ENCODE results near the gene SLC5A6.
A peak's percentile ranks its signal among the peaks of the same experiment; 100 is the strongest.

Gene SLC5A6

DNA sequence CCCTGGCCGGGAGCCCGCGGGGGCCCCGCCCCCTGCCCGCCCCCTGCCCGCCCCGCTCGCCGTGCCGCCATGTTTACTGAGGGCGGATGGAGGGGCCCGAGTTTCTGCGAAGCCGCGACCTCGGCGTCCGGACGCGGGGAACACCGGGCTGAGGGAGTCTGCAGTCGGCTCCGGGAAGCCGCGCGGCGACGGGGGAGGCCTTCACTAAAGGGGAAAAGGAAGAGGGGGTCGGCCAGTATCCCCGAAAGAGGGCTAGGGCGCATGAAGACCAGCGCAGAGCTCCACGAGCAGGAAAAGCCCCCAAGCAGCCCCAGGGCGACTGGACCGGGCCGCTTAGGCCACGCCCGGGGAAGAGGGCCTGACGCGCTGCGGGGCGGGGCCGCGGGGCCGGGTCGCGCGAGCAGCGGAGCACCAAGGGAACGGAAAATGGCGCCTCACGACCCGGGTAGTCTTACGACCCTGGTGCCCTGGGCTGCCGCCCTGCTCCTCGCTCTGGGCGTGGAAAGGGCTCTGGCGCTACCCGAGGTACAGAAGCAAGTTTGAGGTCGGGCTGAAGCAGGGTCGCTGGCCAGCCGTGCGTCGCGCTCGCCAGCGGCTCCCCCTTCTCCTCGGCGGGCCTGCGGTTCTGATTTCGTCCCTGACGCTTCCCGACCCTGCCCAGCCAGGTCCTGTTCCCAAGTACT, at the start of gene SLC5A6, which contains the start of gene ATRAID:
Gene SLC5A6 (minus strand): TSS at position 326 of the 683 bp plus-strand sequence. CDS start 4,618 bp downstream, outside the sequence.
Gene ATRAID (plus strand): TSS at position 99 of the 683 bp plus-strand sequence. CDS start 328 bp downstream, at position 427.
- DNase-seq: peak; percentile 80 to 87

DNA sequence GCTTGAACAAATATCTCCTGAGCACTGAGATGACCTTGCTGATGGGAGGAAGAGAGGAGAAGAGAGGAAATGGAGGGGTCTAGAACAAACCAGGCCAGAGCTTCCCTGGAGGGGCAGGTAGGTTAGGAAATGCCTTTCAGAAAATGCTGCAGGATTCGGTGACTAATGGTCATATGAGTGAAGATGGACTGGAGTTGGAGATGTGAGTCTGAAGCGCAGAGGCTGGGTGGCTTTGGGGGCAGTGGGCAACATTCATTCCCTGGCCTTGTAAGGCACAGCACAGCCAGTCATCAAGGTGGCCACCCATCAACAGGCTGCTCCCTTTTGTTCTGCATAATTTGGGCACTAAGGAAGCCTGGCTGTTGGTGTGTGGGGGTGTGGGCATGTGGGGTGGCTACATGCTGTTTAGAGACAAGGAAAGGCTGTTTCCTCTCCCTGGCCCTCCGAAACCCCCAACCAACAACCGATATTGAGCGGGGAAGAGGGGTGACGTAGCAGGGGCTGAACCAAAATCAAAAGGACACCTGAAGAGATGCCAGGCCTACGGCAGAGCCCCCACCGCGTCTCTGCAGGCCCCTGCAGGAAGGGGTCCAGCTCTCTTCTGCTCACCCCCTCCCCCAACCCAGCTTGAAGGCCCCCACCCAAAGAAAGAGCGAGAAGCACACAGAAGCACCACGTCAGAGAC, 49.3 kb upstream of the SLC5A6 start:
- no peak for DNase-seq

DNA sequence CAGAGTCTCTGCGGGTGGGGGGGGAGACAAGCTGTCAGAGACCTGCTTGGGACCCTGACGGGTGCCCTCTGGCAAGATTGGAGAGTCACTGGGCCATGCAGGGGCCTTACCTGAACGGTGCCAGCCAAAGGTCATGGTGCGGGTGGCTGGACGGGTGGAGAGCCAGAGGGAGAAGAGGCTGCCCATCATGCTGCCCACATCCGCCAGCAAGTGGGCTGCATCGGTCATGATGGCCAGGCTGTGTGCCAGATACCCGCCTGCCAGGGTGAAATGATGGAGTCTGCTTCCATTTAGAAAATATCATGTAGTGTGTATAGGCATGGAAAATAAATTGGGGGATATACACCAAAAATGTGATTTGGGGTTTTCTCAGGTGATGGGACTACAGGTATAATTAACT, 46.0 kb upstream of the SLC5A6 start:
- no peak for DNase-seq

DNA sequence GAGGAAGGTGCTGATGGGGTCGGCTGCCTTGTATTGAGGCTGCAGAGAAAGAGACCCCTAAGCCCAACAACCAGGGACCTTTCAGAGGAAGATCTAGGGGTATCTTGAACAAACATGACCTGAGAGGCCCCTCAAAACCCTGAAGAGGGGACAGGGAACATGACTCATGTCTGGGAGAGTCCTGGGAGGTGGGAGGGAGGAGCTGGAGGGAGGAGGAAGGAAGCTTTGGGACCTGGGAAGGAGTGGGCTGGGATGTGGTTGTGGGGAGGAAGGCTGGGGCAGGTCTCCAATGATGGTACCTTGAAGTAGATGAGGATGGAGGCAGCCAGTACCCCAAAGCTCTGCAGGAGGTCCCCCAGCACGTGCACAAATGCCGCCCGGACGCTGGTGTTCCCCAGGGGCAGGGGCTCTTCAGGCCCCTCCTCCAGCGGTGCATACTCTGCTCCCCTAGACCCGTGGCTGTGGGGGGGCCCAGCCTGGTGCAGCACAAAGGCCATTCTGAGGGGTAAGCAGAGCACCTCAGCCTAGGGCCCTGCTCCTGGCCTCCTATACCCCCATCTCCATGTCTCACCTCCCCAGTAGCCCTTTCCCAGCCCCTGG, 44.9 kb upstream of the SLC5A6 start:
- no peak for DNase-seq

DNA sequence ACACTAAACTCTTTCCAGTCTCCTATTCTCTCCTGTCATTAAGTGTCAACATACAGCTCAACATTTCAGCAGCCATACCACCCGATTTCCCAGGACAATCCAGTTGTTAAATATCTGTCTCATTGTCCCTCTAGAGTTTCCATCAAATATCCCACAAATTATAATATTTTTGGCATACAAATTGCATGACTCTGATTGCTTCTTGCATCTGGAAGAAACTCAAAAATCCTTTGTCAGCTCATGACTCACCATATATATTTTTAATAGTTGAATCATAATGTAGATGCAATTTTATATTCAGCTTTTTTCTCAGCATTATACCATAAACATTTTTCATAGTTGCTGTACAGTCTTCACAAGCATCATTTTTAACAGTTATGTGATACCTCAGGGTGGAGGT, 43.6 kb upstream of the SLC5A6 start:
- no peak for DNase-seq

DNA sequence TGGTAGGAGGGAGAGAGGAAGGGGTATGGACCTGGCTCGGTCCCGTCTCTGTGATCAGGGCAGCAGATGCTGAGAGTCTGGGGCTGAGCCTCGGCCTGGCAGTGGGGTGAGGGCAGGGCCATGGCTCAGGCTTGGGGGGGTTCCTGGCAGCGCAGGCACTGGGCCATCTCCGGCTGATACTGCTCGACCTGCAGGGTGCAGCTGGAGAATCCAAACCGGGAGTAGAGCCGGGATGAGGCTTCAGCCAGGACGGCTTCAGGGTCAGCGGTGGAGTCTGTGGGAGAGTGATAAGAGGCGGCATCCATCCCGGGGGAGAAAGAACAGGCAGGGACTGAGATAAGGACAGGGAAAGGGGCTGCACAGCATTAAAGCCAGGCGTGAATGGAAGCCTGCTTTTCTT, 43.1 kb upstream of the SLC5A6 start:
- DNase-seq: no peak

DNA sequence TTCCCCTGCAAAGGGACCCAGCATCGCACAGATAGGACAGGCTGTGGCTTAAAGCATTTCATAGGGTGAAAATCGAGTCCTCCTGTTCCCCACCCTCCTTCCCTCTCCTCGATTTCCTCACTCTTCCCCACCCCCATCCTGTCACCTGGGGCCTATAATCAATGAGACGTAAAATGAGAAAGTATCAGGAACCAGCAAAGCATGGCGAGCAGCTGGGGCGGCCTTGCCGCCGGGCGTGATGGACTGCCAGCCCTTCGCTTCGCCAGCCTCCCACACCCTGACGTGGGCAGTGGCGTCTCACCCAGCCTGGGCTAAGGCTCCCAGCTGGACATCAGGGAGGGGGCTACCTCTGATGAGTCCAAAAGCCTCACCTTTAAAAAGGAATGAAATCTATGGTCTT, 39.7 kb upstream of the SLC5A6 start:
- no peak for DNase-seq

DNA sequence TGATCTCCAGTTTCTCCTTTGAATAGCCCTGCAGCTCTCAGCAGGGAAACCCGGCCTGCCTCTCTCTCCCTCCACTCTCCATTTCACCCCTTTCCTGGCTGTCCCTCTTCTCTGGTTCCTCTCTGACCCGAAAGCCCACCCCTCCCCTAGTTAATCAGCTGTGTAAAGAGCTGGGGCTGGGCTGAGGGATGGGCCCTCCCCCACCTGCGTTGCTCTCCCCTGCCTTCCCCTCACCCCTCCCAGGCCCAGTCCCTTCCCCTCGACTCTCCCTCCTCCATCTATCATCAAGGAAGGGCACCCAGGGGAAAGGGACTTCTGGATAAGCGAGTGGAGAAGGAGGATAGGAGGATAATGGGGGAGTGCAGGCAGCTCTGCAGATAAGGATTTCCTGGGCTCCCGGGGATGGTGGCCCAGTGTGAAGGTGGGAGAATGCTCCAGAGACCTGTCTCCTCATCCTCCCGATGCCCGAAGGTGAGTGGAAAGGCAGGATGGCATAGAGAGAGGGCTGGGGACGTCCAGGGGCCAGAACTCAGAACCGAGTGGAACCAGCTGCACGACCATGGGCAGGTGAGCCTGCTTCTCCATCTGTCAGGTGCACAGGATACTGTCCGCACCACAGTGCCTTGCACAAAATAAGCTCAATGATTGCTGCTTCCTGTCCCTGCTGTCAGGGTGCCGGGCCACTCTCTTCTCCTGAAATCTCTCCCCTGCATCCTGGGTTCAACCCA, 38.7 kb upstream of the SLC5A6 start:
- DNase-seq: no peak

DNA sequence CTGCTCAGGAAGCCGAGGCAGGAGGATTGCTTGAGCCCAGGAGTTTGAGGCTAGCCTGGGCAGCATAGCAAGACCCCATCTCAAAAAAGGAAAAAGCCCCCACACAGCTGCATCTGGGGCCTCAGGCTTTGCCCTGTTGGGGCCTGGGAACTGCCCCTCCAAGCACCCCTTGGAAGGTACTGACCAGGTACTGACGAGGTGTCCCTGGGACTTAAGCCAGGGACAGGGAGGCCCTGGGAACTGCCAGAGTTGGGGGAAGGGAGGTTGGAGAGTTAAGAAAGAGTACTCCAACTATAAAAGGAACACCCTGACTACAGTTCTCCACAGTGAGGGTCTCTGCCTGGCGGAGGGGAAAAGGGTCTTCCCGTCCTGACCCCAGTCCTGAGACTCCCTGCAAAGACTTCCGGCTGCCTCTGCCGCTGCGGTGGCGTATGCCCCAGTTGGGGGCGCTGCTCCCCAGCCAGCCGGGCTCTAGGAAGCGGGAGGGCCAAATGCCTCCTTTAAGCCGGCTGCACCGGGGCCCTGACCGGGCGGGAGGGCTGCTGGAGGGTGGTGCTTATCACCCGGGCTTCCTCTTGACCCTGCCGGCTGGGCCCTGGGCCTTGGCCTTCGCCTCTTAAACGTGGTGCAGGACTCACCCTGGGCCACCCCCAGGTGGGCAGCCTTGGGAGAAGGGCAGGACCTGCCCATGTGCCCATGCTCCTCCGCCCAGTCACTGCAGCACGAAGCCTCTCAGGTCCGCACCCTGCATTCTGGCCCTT, 38.0 kb upstream of the SLC5A6 start:
- DNase-seq: peak; percentile 38 to 72

DNA sequence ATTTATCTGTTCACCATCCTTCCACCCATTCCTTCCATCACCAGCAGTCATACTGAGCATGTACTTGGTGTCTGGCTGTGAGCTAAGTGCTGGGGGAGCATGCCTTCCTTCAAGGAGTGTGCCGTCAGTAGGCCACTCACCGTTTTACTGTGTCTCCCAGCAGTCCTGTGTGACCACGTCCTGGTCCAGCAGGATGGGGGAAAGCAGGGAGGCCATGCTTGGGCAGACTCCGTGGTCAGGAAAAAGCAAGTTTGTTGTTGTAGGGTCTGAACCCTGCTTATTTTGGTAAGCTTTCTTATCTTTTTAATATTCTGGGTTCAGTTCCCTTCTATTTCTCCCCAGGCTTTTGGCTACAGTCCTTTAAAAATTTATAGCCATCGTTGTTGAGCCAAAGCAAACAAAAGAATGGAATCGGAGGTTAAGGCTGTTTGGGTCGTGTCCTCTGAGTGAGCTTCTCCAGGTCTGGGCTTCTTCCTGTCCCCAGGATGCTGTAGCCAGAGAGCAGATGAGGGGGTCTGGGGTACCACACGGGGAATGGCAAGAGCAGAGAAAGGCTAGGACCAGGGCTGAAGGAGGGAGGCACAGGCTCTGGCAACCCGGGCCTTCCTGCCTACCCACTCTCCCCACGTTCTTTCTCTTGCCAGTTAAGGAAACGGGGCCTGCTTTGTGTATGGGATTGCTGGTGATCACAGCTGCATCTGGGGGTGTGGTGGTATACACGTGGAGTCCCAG, 37.3 kb upstream of the SLC5A6 start:
- no peak for DNase-seq

DNA sequence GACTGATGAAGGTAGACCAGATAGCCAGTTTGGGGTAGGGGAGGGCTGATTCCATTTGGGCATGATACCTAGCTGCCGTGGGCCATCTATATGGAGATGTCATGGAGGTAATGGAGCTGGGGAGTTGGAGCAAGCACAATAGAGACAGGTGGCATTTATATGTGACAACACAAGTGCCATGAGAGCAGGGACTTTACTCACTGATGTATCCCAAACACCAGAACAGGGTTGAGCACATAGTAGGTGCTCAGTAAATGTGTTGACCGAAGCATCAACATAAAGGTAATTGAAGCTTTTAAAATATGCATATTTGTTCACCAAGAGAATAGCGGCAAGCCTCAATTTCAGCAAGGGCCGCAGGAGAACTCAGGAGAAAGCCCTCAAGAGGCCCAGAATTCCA, 35.8 kb upstream of the SLC5A6 start:
- DNase-seq: no peak

DNA sequence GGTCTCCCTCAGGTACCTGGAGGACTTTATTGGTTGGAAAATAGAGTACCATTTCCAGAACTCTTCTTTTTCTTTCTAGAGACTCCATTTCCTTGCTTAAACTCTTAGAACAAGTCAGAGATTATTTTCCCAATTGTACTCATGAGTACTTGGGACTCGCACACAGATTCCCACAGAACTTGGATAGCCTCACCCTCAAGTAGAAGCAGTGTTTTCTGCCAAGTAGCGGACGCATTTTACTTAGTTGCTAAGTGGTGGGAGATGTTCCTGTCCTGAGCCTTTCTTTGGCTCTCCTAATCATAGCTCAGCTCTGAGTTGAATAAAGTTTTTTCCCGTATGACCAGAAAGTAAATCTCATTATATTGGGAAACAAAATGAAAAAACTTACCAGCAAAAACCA, 33.6 kb upstream of the SLC5A6 start:
- no peak for DNase-seq

DNA sequence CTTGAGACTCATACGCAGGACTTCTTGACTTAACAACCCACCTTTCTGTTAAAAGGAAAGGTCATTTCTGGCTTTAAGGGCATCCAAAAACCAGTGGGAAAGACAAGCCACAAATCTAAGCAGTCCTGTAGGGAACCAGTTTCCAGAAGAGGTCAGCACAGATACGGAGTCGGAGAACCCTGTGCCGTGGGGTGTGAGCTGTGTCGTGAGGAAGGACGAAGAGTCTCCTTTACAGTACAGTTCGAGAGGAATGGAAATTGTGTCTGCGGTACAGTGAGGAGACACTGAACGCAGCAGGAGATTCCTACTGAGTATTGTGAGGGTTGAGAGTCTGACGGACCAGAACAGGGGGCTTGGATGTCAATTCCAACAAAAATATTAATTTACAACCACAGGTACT, 33.0 kb upstream of the SLC5A6 start:
- no peak for DNase-seq

DNA sequence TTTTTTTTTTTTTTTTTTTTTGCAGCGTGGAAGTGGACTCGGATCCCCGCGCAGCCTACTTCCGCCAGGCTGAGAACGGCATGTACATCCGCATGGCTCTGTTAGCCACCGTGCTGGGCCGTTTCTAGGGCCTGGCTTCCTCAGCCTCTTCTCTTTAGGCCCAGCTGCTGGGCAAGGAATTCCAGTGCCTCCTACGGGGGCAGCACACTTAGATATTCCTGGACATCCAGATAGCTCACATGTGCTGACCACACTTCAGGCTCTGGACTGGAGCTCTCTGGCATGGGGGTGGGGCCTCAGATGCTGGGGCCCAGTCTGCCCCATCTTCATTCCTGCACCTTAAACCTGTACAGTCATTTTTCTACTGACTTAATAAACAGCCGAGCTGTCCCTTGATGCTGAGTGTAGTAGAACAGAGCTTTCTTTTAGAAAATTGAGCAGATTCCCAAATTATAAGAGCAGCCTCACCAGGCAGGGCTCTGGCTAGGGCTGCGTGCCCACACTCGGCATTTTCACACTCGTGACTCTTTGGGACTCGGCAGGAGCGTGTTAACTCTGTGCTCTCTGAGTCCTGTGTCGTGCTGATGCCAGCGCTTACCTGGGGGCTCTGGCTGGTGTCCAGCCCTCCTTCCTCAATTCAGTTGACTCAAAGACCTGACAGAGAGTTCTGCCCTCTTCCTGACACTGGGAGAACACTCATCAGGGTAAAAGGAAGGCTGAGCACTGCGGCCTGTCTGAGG, 31.5 kb upstream of the SLC5A6 start:
- no peak for DNase-seq

DNA sequence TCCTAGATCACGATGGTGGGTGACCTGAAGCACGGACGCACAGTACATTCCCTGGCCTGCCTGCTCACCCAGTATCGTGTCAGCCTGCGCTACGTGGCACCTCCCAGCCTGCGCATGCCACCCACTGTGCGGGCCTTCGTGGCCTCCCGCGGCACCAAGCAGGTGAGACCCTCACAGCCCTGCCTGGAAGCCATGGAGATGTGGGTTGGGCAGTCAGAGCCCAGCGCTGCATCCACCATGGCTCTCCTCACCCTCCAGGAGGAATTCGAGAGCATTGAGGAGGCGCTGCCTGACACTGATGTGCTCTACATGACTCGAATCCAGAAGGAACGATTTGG, 30.5 kb upstream of the SLC5A6 start:
- no peak for DNase-seq

DNA sequence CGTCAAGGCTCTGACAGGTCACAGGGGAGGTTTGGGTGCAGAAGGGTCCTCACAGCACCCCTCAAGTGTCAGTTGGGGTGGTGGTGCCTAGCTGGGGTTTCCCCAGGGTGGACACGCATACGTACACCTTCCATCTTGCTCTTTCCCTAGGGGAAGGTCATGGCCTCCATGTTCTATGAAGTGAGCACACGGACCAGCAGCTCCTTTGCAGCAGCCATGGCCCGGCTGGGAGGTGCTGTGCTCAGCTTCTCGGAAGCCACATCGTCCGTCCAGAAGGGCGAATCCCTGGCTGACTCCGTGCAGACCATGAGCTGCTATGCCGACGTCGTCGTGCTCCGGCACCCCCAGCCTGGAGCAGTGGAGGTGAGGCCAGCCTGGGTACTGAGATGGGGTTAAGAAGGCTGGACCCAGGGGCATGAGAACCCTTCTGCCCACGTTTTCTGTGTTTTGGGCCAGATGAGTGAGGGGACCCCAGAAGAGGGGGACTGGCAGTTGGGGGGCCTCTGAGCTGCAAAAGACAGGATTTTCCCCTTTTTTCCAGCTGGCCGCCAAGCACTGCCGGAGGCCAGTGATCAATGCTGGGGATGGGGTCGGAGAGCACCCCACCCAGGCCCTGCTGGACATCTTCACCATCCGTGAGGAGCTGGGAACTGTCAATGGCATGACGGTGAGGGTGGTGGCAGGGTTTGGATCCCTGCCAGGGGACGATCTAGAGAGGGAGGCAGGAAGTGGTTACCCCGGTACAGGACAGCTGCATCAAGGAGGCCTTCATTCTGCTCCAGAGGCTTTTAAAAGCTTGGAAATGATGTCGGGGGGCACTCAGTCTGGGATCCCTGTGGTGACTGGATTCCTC, 29.9 kb upstream of the SLC5A6 start:
- DNase-seq: no peak

DNA sequence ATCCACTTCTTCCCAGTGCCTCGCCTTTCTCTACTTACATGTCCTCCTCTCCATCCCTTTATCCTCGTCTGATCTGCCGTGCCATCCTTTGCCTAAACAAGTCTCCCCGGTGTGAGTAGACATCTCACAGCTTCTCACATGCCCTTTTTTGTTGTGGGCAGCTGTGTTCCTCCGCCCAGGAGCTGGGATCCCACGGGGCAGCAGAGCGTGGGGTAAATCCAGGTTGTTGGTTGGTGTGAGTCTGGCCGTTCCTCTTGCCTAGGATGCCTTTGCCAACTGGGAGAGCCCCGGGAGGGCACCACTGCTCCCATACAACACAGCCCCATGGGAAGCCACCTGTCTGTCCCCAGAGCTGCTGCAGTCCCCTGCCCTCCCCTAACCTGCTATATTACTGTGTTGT, 28.3 kb upstream of the SLC5A6 start:
- no peak for DNase-seq

DNA sequence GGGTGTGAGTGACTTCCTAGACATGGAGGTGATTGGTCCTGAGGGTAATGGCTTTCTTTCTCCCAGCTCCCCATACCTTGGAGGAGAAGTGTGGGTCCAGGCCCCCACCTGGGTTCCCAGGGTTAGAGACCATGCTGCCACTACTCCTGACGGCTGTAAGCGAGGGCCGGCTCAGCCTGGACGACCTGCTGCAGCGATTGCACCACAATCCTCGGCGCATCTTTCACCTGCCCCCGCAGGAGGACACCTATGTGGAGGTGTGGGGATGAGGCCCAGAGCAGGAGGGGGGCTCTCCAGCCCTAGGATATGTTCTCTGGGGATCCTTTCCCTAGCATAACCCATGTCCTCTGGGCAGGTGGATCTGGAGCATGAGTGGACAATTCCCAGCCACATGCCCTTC, 26.9 kb upstream of the SLC5A6 start:
- no peak for DNase-seq

DNA sequence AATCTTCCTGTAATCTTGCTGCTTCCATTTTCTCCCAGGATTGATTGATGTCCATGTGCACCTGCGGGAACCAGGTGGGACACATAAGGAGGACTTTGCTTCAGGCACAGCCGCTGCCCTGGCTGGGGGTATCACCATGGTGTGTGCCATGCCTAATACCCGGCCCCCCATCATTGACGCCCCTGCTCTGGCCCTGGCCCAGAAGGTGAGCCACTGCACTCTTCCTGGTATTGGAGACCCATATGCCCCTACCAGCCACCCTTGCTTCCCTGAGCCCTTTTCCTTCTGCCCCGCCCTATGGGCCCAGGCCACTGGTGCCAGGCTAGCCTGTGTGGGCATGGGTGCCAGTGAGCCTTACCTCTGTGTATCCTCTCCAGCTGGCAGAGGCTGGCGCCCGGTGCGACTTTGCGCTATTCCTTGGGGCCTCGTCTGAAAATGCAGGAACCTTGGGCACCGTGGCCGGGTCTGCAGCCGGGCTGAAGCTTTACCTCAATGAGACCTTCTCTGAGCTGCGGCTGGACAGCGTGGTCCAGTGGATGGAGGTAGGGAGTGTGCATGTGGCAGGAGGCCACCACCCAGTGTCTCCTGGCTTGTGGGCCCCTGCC, 25.4 kb upstream of the SLC5A6 start:
- DNase-seq: no peak

DNA sequence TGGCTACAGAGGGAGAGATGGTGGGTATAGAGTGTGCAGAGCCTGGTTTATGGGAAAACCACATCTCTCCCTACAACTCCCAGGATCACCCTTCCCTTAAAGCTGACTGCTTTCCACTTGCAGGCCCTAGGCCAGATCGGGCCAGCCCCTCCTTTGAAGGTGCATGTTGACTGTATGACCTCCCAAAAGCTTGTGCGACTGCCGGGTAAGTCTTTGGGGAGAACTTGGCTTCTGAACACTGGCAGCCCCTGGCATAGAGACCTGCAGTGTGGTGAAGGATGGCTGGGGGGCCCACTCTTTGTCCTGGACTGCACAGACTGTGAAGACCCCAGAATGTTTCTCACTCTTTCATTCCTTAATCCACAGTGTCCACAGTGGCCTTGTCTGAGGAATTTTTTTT, 24.6 kb upstream of the SLC5A6 start:
- no peak for DNase-seq
